ENCODE results near the gene SCRN3.
"Not testable (repeated sequence)": the region's sequence is repeated elsewhere in the genome, so short reads cannot be mapped to it uniquely, and the experiment has no call there.

The SCRN3 gene

GRCh38 chr2:174364628-174365027 lies 30.9 kb upstream of the SCRN3 start:
- no peak for TF ChIP-seq CTCF (IDR thresholded peaks at IDR 0.05; ENCODE audit: extremely low read depth, missing control alignments)
- no peak for DNase-seq (ENCODE audit: low spot score)

DNA sequence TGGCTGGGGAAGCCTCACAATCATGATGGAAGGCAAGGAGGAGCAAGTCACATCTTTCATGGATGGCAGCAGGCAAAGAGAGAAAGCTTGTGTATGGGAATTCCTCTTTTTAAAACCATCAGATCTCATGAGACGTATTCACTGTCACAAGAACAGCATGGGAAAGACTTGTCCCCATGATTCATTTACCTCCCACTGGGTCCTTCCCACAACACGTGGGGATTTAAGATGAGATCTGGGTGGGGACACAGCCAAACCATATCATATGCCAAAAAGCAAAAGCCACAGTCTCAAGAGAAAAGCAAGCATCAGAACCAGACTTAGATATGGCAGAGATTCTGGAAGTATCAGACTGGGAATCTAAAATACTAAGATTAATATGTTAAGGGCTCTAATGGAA lies 30.0 kb upstream of the SCRN3 start:
- no peak for DNase-seq (ENCODE audit: low spot score)
- no peak for TF ChIP-seq CTCF (IDR thresholded peaks at IDR 0.05; ENCODE audit: extremely low read depth, missing control alignments)

DNA sequence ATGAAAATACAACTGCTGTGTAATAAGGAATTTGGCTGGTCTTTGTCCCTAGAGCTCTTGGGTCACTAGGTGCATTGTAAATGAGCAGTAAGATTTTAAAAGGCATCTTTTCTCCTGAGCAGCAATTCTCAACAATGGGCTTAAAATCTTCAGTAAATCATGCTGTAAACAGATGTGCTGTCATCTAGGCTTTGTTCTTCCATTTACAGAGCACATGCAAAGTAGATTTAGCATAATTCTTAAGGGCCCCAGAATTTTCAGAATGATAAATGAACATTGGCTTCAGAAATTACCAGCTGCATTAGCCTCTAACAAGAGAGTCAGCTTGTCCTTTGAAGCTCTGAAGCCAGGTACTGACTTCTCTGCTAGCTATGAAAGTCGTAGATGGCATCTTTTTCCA lies 26.8 kb upstream of the SCRN3 start:
- no peak for DNase-seq (ENCODE audit: low spot score)
- TF ChIP-seq CTCF (IDR thresholded peaks at IDR 0.05; ENCODE audit: extremely low read depth, missing control alignments), result no peak

- no peak for DNase-seq (ENCODE audit: low spot score)
Observed at GRCh38 chr2:174376967-174377366, 18.6 kb upstream of the SCRN3 start.

DNA sequence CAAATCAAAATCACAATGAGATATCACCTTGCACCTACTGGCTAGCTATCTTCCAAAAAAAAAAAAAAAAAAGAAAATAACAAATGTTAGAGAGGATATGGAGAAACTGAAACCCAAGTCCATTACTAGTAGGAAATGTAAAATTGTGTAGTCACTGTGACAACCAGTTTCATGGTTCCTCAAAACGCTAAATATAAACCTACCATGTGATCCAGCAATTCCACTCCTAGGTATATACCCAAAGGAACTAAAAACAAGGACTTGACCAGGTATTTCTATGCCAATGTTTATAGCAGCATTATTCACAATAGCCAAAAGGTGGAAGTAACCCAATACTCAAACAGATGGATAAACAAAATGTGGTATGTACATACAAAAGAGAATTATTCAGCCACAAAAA lies 11.7 kb upstream of the SCRN3 start:
- DNase-seq (ENCODE audit: low spot score), result no peak
- TF ChIP-seq CTCF (IDR thresholded peaks at IDR 0.05; ENCODE audit: extremely low read depth, missing control alignments), result no peak

More at GRCh38 chr2:174376967-174377366, 18.6 kb upstream of the SCRN3 start:
- no peak for TF ChIP-seq CTCF (IDR thresholded peaks at IDR 0.05; ENCODE audit: extremely low read depth, missing control alignments)

- DNase-seq (ENCODE audit: low spot score), result no peak
- TF ChIP-seq CTCF (IDR thresholded peaks at IDR 0.05; ENCODE audit: extremely low read depth, missing control alignments), result no peak
Observed at GRCh38 chr2:174385201-174385600, 10.3 kb upstream of the SCRN3 start.

GRCh38 chr2:174388706-174389105 lies 6.8 kb upstream of the SCRN3 start:
- not testable (repeated sequence) for DNase-seq (ENCODE audit: low spot score)

DNA sequence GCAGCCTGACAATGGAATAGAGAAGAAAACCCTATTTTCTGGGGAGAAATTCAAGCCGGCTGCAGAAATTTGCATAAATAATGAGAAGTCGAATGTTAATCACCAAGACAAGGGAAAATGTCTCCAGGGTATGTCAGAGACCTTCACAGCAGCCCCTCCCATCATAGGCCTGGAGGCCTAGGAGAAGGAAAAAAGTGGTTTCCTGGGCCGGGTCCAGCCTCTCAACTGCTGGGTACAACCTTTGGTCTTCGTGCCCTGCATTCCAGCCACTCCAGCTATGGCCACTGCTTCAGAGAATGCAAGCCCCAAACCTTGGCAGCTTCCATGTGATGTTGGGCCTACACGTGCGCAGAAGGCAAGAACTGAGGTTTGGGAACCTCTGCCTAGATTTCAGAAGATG lies 6.0 kb upstream of the SCRN3 start:
- no peak for TF ChIP-seq CTCF (IDR thresholded peaks at IDR 0.05; ENCODE audit: extremely low read depth, missing control alignments)
- DNase-seq (ENCODE audit: low spot score), result no peak

DNA sequence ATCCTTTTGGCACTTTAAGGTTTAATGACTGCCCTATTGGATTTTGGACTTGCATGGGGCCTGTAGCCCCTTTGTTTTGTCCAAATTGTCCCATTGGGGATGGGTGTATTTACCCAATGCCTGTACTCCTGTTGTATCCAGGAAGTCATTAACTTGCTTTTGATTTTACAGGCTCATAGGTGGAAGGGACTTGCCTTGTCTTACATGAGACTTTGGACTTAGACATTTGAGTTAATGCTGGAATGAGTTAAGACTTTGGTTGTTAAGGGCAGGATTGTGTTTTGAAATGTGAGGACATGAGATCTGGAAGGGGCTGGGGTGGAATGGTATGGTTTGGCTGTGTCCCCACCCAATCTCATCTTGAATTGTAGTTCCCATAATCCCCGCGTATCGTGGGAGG lies 5.2 kb upstream of the SCRN3 start:
- DNase-seq (ENCODE audit: low spot score), result not testable (repeated sequence)
